ENCODE results near the gene CLRN3. TPM values are rescaled to one million over a fixed set of nuclear protein-coding genes. Genes with fewer than 3 reads are reported as not detected.

The CLRN3 gene
- total RNA-seq, 1 experiment from 2014 or later, result 0.52 TPM

- no peaks in the 10 kb centered on the region for H3K9me3 Mint-ChIP-seq (ENCODE audit: low read depth, unreplicated experiment)
- H3K36me3 Mint-ChIP-seq (ENCODE audit: insufficient read depth, unreplicated experiment), result no peaks in the 10 kb centered on the region
- intact Hi-C loops (cut with micrococcal nuclease; ENCODE audit: unreplicated experiment), result no loop called here
- H3K27me3 Mint-ChIP-seq (ENCODE audit: unreplicated experiment), result peaks cover 27% of the 10 kb centered on the region
- H3K4me1 Mint-ChIP-seq (ENCODE audit: low read depth, unreplicated experiment), result no peaks in the 10 kb centered on the region
- H3K4me3 Mint-ChIP-seq (ENCODE audit: low read depth, unreplicated experiment), result no peak overlapping the region
- no TSS peak for BruUV-seq (replicated peaks)
- CTCF ChIA-PET, result interaction anchor here (2.6 kb wide), 1 partner anchor 140 kb away, joined by 31 read pairs; no protein-coding TSS in a partner anchor
- H3K27ac Mint-ChIP-seq (ENCODE audit: unreplicated experiment), result no peak overlapping the region
- TF ChIP-seq CTCF (IDR thresholded peaks at IDR 0.05; ENCODE audit: unreplicated experiment), result no peak
- DNase-seq, result no peak
Observed at GRCh38 chr10:127855976-127856375, 36.8 kb downstream of the CLRN3 start.

- H3K4me1 Mint-ChIP-seq (ENCODE audit: low read depth, unreplicated experiment), result no peaks in the 10 kb centered on the region
- intact Hi-C loops (cut with micrococcal nuclease; ENCODE audit: unreplicated experiment), result no loop called here
- TF ChIP-seq CTCF (IDR thresholded peaks at IDR 0.05; ENCODE audit: unreplicated experiment), result no peak
- DNase-seq, result no peak
- CTCF ChIA-PET, result interaction anchor here (2.6 kb wide), 1 partner anchor 140 kb away, joined by 31 read pairs; no protein-coding TSS in a partner anchor
- peaks cover 31% of the 10 kb centered on the region for H3K27me3 Mint-ChIP-seq (ENCODE audit: unreplicated experiment)
- no peak overlapping the region for H3K4me3 Mint-ChIP-seq (ENCODE audit: low read depth, unreplicated experiment)
- no peak overlapping the region for H3K27ac Mint-ChIP-seq (ENCODE audit: unreplicated experiment)
- no TSS peak for BruUV-seq (replicated peaks)
- H3K36me3 Mint-ChIP-seq (ENCODE audit: insufficient read depth, unreplicated experiment), result no peaks in the 10 kb centered on the region
- no peaks in the 10 kb centered on the region for H3K9me3 Mint-ChIP-seq (ENCODE audit: low read depth, unreplicated experiment)
Observed at GRCh38 chr10:127855591-127855881, 37.2 kb downstream of the CLRN3 start.

GRCh38 chr10:127854769-127855590 lies 37.8 kb downstream of the CLRN3 start:
- CTCF ChIA-PET, result interaction anchor here (0.6 to 2.6 kb wide), 4 partner anchors 30 to 214 kb away, joined by 3 to 31 read pairs (median 6); no protein-coding TSS in a partner anchor
- H3K27me3 Mint-ChIP-seq (ENCODE audit: unreplicated experiment), result peaks cover 35% of the 10 kb centered on the region
- H3K9me3 Mint-ChIP-seq (ENCODE audit: low read depth, unreplicated experiment), result no peaks in the 10 kb centered on the region
- H3K27ac Mint-ChIP-seq (ENCODE audit: unreplicated experiment), result no peak overlapping the region
- no peak for DNase-seq
- TF ChIP-seq CTCF (IDR thresholded peaks at IDR 0.05; ENCODE audit: unreplicated experiment), result no peak
- intact Hi-C loops (cut with micrococcal nuclease; ENCODE audit: unreplicated experiment), result loop anchor here (1.0 kb wide), 1 partner anchor 140 kb away; no protein-coding TSS in a partner anchor
- no peak overlapping the region for H3K4me3 Mint-ChIP-seq (ENCODE audit: low read depth, unreplicated experiment)
- no TSS peak for BruUV-seq (replicated peaks)
- no peaks in the 10 kb centered on the region for H3K36me3 Mint-ChIP-seq (ENCODE audit: insufficient read depth, unreplicated experiment)
- H3K4me1 Mint-ChIP-seq (ENCODE audit: low read depth, unreplicated experiment), result no peaks in the 10 kb centered on the region

GRCh38 chr10:127853868-127854768 lies 38.6 kb downstream of the CLRN3 start:
- peak; percentile 53 for TF ChIP-seq CTCF (IDR thresholded peaks at IDR 0.05; ENCODE audit: unreplicated experiment)
- intact Hi-C loops (cut with micrococcal nuclease; ENCODE audit: unreplicated experiment), result loop anchor here (1.0 kb wide), 1 partner anchor 139 kb away; no protein-coding TSS in a partner anchor
- CTCF ChIA-PET, result interaction anchor here (0.6 to 2.6 kb wide), 5 partner anchors 11 to 215 kb away, joined by 3 to 31 read pairs (median 6); no protein-coding TSS in a partner anchor
- Mint-ChIP-seq H3K27me3 (ENCODE audit: unreplicated experiment) (peaks cover 44% of the 10 kb centered on the region), H3K9me3 (ENCODE audit: low read depth, unreplicated experiment) (no peaks in the 10 kb centered on the region), H3K4me3 (ENCODE audit: low read depth, unreplicated experiment) (no peak overlapping the region), H3K36me3 (ENCODE audit: insufficient read depth, unreplicated experiment) (no peaks in the 10 kb centered on the region), H3K27ac (ENCODE audit: unreplicated experiment) (no peak overlapping the region), H3K4me1 (ENCODE audit: low read depth, unreplicated experiment) (no peaks in the 10 kb centered on the region)
- no TSS peak for BruUV-seq (replicated peaks)
- peak; percentile 59 for DNase-seq

All from Calu3 (cell line).